Esophagus (tissue), 2 donors: ENCODE measurements around the gene RACGAP1. TPM values are rescaled to one million over a fixed set of nuclear protein-coding genes. Genes with fewer than 3 reads are reported as not detected.

ENCODE experiments used
- H3K27ac ChIP-seq, 2 donors: one replicate each; pipeline ENCODE4 v1.5.1; 2013; ENCODE audit warnings: low read depth in 2 of 2, mild to moderate bottlenecking in 2 of 2, inconsistent platforms in 1 of 2, low read length in 1 of 2, moderate library complexity in 1 of 2
- H3K27me3 ChIP-seq, 2 donors: one replicate each; pipeline ENCODE4 v1.6.1; 2013; ENCODE audit warnings: low read length in 2 of 2, control low read depth in 1 of 2, mild to moderate bottlenecking in 1 of 2; ENCODE audit not compliant: insufficient read depth in 2 of 2, control insufficient read depth in 1 of 2
- H3K36me3 ChIP-seq, 2 donors: one replicate each; pipeline ENCODE4 v1.6.1; 2013; ENCODE audit warnings: low read length in 1 of 2; ENCODE audit not compliant: control insufficient read depth in 2 of 2, insufficient read depth in 2 of 2
- H3K4me1 ChIP-seq, 2 donors: one replicate each; pipeline ENCODE4 v1.6.1; 2013; ENCODE audit warnings: low read length in 1 of 2; ENCODE audit not compliant: control insufficient read depth in 2 of 2, insufficient read depth in 2 of 2
- H3K4me3 ChIP-seq, 2 donors: one replicate each; pipeline ENCODE4 v1.5.1; 2013; ENCODE audit warnings: low read length in 2 of 2, mild to moderate bottlenecking in 2 of 2, low read depth in 1 of 2, moderate library complexity in 1 of 2
- H3K9me3 ChIP-seq, 2 donors: one replicate each; pipeline ENCODE4 v1.6.1; 2013; ENCODE audit warnings: mild to moderate bottlenecking in 2 of 2, low read depth in 1 of 2, low read length in 1 of 2, moderate library complexity in 1 of 2; ENCODE audit not compliant: control insufficient read depth in 2 of 2, insufficient read depth in 1 of 2
- WGBS, 2 donors: extraction: QIAGEN DNeasy Blood & Tissue Kit; methylation state at CpG; one replicate each; pipeline ENCODE4 v1.1.7; 2013; 5-methylcytosine and 5-hydroxymethylcytosine counted together
- polyA plus RNA-seq, 2 donors: library from polyadenylated mRNA; stranded (reverse); fragments of 200-250 nt; gene quantifications; one replicate each; pipeline ENCODE4 v1.2.3, GENCODE V29; 2013
- donor health status: healthy with polysubstance abuse.
- donor health status: Bipolar disorder and iron deficiency.

The RACGAP1 gene
- polyA plus RNA-seq, 2 donors: 6.0 to 16.8 TPM

DNA sequence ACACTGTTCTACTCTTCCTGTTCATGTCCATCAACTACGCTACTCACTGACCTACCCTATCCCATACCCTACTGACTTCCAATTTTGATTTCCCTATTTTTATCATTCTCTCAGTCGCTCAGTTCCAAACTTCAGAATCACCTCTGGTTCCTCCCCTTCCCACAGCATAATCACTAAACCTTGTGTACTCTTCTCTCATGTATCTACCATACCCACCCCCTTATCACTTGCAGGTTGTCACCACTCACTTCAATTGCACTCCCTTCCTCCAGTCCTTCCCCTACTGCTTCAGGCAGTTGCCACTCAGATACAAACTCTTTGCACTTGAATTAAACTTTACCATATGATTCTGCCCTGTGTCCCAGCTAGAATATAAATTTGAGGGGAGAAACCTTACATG is 6.3 kb downstream of the RACGAP1 start:
- Histone ChIP-seq H3K4me3 (no peak overlapping the region), H3K27ac (no peak overlapping the region), H3K4me1 (peaks cover 0 to 2% of the 10 kb centered on the region in 2 donors), H3K9me3 (no peaks in the 10 kb centered on the region), H3K36me3 (peaks cover 0 to 3% of the 10 kb centered on the region in 2 donors), H3K27me3 (no peaks in the 10 kb centered on the region)
- 96 to 97% methylated on average over 2 of the region's 2 CpGs for WGBS, 2 donors

GRCh38 chr12:50018154-50018553 is 7.1 kb downstream of the RACGAP1 start:
- H3K27ac ChIP-seq: peak overlapping the region in 1 of 2 donors; percentile 33
- 64 to 68% methylated on average over 3 of the region's 3 CpGs for WGBS, 2 donors
- peaks cover 0 to 3% of the 10 kb centered on the region in 2 donors for H3K36me3 ChIP-seq
- peaks cover 0 to 2% of the 10 kb centered on the region in 2 donors for H3K4me1 ChIP-seq
- H3K4me3 ChIP-seq: no peak overlapping the region
- H3K27me3 ChIP-seq: no peaks in the 10 kb centered on the region
- no peaks in the 10 kb centered on the region for H3K9me3 ChIP-seq

DNA sequence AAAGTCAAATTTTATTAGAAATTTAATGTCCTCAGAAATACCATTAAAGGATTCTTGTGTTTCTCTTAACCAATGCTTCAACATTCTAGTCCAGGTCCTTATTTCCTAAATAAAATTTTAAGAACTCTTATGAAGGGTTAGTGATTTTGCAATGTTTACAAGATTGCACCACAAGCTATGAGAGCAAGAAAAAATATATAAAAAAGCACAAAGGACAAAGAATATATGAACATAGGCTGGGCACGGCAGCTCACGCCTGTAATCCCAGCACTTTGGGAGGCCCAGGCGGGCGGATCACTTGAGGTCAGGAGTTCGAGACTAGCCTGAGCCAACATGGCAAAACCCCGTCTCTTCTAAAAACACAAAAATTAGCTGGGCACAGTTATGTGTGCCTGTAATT is 7.7 kb downstream of the RACGAP1 start:
- H3K27ac ChIP-seq: peak overlapping the region in 1 of 2 donors; percentile 33
- 78 to 79% methylated on average over 6 of the region's 6 CpGs for WGBS, 2 donors
- peaks cover 0 to 2% of the 10 kb centered on the region in 2 donors for H3K4me1 ChIP-seq
- H3K9me3 ChIP-seq: no peaks in the 10 kb centered on the region
- H3K4me3 ChIP-seq: no peak overlapping the region
- H3K27me3 ChIP-seq: no peaks in the 10 kb centered on the region
- H3K36me3 ChIP-seq: peaks cover 0 to 3% of the 10 kb centered on the region in 2 donors

GRCh38 chr12:50016501-50017475 is 8.5 kb downstream of the RACGAP1 start:
- Histone ChIP-seq H3K4me3 (no peak overlapping the region), H3K9me3 (no peaks in the 10 kb centered on the region), H3K4me1 (peaks cover 0 to 2% of the 10 kb centered on the region in 2 donors), H3K27me3 (no peaks in the 10 kb centered on the region), H3K27ac (peak overlapping the region; percentile 11 to 60), H3K36me3 (peaks cover 0 to 3% of the 10 kb centered on the region in 2 donors)
- 60 to 61% methylated on average over 10 of the region's 10 CpGs for WGBS, 2 donors

- Histone ChIP-seq H3K27ac (no peak overlapping the region), H3K27me3 (no peaks in the 10 kb centered on the region), H3K4me1 (peaks cover 0 to 2% of the 10 kb centered on the region in 2 donors), H3K4me3 (no peak overlapping the region), H3K36me3 (peaks cover 0 to 5% of the 10 kb centered on the region in 2 donors), H3K9me3 (no peaks in the 10 kb centered on the region)
- WGBS, 2 donors: 97 to 98% methylated on average over 3 of the region's 3 CpGs
Observed at GRCh38 chr12:50014342-50014741, 11.0 kb downstream of the RACGAP1 start.

DNA sequence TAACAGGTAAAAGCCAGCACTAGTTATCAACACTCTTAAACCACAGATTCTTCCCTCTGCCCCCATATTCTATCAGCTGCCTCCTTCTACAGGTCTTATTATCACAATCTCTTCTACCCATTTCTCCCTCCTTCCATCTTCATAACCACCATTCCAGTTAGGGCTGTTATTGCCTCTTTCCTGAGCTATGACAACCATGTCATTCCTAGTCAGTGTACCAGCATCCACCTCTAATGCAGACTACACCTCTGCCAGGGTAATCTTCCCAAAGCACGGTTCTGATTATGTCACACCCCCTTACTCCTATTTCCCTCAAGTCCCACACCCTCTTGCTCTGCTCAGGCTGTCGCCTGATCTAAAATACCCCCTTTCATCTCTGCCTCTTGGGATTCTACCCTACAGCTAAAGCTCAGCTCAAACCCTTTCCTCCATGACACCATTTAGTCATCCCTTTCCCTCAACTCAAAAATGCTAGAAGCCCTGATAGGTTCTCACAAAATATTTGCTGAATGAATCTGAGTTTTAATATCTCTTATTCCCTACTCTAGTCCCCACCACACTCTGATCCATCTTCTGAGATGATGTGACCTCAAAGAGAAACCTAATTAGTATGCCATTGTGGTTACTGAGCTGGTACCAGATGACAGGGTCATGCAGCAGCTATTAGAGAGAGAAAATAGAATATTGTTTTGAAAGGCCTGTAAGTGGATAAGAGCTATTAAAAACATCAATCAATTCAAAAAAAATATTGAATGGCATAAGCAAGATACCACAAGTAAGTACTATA is 11.7 kb downstream of the RACGAP1 start:
- peaks cover 0 to 5% of the 10 kb centered on the region in 2 donors for H3K36me3 ChIP-seq
- H3K9me3 ChIP-seq: no peaks in the 10 kb centered on the region
- H3K27ac ChIP-seq: no peak overlapping the region
- 85 to 96% methylated on average over 2 of the region's 2 CpGs for WGBS, 2 donors
- peaks cover 0 to 2% of the 10 kb centered on the region in 2 donors for H3K4me1 ChIP-seq
- H3K27me3 ChIP-seq: no peaks in the 10 kb centered on the region
- no peak overlapping the region for H3K4me3 ChIP-seq

GRCh38 chr12:50006754-50007442 is 18.4 kb downstream of the RACGAP1 start:
- H3K4me3 ChIP-seq: no peak overlapping the region
- H3K27me3 ChIP-seq: no peaks in the 10 kb centered on the region
- no peak overlapping the region for H3K27ac ChIP-seq
- no peaks in the 10 kb centered on the region for H3K4me1 ChIP-seq
- WGBS, 2 donors: 78 to 85% methylated on average over 1 of the region's 1 CpG
- peaks cover 0 to 2% of the 10 kb centered on the region in 2 donors for H3K36me3 ChIP-seq
- H3K9me3 ChIP-seq: no peaks in the 10 kb centered on the region

DNA sequence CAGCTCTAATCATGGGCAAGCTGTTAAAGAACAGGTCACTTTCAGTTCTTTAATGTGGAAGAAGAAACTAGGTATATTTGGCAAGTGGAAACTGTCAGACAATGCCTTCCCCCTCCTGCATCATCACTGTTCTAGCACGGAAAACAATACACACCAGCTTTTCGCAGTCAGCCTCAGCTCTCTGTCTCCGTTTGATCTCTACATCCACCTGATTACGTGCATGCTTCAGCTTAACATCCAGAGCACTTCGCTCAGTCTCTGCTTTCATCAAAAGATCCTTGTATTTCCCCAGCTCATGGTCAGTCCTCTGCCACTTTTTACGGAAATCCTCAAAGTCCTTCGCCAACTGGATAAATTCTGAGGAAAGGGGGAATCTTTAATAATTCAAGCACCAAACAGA is 19.0 kb downstream of the RACGAP1 start:
- H3K36me3 ChIP-seq: peaks cover 0 to 2% of the 10 kb centered on the region in 2 donors
- H3K4me3 ChIP-seq: no peak overlapping the region
- H3K4me1 ChIP-seq: no peaks in the 10 kb centered on the region
- H3K27me3 ChIP-seq: no peaks in the 10 kb centered on the region
- H3K27ac ChIP-seq: peak overlapping the region in 1 of 2 donors; percentile 22
- no peaks in the 10 kb centered on the region for H3K9me3 ChIP-seq
- WGBS, 2 donors: 91 to 95% methylated on average over 7 of the region's 7 CpGs

DNA sequence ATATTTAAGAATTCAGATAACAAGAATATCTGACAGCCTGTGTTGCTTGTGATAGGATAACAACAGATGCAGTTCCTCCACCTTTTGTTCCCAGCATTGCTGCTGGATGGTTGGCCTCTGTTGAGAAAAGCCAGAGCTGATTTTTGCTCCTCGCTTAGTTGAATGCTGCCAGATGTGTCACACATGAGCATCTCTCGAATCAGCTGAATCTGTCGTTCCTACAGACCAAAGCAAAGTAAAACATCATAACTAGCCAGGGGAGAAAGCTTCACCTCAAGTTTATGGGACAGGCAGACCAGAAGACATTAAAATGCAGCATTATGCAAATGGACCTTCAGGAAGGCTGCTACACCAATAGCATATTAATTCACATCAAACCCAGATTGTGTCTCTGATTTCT is 20.1 kb downstream of the RACGAP1 start:
- H3K4me3 ChIP-seq: no peak overlapping the region
- no peaks in the 10 kb centered on the region for H3K36me3 ChIP-seq
- 69 to 81% methylated on average over 3 of the region's 3 CpGs for WGBS, 2 donors
- no peak overlapping the region for H3K27ac ChIP-seq
- no peaks in the 10 kb centered on the region for H3K27me3 ChIP-seq
- no peaks in the 10 kb centered on the region for H3K9me3 ChIP-seq
- no peaks in the 10 kb centered on the region for H3K4me1 ChIP-seq
